ENCODE results near the gene LTB4R. TPM values are rescaled to one million over a fixed set of nuclear protein-coding genes. Genes with fewer than 3 reads are reported as not detected.

LTB4R gene
- total and polyA plus RNA-seq, 9 of the 15 experiments (the other 6 are each of a cell fraction or from before 2014, with no cell fraction given), result 0.38 to 10.5 (median 2.8) TPM

DNA sequence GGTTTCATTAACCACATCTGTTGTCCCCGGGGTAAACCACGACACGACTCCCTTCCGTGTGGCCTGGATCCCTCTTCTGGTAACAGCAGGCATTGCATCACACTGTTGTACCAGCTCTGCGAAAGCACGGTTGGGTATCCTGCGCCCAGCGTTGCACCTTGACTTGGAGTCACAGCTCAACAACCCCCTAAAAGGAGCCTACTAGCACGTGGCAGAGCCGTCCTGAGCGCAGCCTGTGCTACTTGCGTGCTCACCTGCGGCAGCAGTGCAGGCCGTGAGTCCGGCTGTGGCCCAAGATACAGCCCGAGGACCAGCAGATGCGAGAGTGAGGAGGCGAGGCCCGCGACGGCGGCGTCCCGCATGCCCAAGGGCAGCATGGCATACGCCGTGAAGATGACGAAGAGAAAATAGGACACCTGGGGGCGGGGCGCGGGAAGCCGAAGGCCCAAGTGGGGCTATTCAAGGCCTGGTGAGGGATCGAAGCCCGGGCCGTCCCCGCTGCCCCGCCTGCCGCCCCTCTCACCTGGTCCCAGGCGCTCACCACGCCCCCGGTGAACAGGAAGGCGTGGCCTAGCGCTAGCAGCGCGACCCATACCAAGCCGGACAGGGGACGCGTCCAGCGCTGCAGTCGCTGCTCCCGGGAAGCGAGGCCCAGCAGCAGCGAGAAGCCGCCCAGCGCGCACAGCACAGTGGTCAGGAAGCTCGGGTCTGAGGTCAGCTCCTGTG lies 21.1 kb downstream of the LTB4R start (continued):
- TF ChIP-seq, protein P1, sequence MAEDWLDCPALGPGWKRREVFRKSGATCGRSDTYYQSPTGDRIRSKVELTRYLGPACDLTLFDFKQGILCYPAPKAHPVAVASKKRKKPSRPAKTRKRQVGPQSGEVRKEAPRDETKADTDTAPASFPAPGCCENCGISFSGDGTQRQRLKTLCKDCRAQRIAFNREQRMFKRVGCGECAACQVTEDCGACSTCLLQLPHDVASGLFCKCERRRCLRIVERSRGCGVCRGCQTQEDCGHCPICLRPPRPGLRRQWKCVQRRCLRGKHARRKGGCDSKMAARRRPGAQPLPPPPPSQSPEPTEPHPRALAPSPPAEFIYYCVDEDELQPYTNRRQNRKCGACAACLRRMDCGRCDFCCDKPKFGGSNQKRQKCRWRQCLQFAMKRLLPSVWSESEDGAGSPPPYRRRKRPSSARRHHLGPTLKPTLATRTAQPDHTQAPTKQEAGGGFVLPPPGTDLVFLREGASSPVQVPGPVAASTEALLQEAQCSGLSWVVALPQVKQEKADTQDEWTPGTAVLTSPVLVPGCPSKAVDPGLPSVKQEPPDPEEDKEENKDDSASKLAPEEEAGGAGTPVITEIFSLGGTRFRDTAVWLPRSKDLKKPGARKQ (CRISPR knock-in tag; IDR thresholded peaks at IDR 0.05), result no peak
- TF ChIP-seq FUS (optimal IDR thresholded peaks at IDR 0.05; ENCODE audit: low read depth, low read length), result no peak
- no peak for TF ChIP-seq ZBED1 (IDR thresholded peaks at IDR 0.05)
- TF ChIP-seq, protein P2, sequence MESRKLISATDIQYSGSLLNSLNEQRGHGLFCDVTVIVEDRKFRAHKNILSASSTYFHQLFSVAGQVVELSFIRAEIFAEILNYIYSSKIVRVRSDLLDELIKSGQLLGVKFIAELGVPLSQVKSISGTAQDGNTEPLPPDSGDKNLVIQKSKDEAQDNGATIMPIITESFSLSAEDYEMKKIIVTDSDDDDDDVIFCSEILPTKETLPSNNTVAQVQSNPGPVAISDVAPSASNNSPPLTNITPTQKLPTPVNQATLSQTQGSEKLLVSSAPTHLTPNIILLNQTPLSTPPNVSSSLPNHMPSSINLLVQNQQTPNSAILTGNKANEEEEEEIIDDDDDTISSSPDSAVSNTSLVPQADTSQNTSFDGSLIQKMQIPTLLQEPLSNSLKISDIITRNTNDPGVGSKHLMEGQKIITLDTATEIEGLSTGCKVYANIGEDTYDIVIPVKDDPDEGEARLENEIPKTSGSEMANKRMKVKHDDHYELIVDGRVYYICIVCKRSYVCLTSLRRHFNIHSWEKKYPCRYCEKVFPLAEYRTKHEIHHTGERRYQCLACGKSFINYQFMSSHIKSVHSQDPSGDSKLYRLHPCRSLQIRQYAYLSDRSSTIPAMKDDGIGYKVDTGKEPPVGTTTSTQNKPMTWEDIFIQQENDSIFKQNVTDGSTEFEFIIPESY (CRISPR knock-in tag; IDR thresholded peaks at IDR 0.05), result 0 out of 2 replicates have a peak, but pooled peaks have one; percentile 16
- TF ChIP-seq HDAC1 (IDR thresholded peaks at IDR 0.05), result 0 out of 4 replicates have a peak, but pooled peaks of 1 of the 2 experiments have one; percentile 21
- no peak for TF ChIP-seq NR4A1 (CRISPR knock-in tag; IDR thresholded peaks at IDR 0.05)
- TF ChIP-seq NR4A1 (tag; IDR thresholded peaks at IDR 0.05), result no peak
- no peak for TF ChIP-seq PURB (CRISPR knock-in tag; IDR thresholded peaks at IDR 0.05; ENCODE audit: low read depth)
- TF ChIP-seq, protein P3, sequence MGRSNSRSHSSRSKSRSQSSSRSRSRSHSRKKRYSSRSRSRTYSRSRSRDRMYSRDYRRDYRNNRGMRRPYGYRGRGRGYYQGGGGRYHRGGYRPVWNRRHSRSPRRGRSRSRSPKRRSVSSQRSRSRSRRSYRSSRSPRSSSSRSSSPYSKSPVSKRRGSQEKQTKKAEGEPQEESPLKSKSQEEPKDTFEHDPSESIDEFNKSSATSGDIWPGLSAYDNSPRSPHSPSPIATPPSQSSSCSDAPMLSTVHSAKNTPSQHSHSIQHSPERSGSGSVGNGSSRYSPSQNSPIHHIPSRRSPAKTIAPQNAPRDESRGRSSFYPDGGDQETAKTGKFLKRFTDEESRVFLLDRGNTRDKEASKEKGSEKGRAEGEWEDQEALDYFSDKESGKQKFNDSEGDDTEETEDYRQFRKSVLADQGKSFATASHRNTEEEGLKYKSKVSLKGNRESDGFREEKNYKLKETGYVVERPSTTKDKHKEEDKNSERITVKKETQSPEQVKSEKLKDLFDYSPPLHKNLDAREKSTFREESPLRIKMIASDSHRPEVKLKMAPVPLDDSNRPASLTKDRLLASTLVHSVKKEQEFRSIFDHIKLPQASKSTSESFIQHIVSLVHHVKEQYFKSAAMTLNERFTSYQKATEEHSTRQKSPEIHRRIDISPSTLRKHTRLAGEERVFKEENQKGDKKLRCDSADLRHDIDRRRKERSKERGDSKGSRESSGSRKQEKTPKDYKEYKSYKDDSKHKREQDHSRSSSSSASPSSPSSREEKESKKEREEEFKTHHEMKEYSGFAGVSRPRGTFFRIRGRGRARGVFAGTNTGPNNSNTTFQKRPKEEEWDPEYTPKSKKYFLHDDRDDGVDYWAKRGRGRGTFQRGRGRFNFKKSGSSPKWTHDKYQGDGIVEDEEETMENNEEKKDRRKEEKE (IDR thresholded peaks at IDR 0.05; ENCODE audit: borderline replicate concordance in 1 of 2, control insufficient read depth in 1 of 2, low read depth in 2 of 2, low read length in 1 of 2), result no peak
- TF ChIP-seq, protein P4, sequence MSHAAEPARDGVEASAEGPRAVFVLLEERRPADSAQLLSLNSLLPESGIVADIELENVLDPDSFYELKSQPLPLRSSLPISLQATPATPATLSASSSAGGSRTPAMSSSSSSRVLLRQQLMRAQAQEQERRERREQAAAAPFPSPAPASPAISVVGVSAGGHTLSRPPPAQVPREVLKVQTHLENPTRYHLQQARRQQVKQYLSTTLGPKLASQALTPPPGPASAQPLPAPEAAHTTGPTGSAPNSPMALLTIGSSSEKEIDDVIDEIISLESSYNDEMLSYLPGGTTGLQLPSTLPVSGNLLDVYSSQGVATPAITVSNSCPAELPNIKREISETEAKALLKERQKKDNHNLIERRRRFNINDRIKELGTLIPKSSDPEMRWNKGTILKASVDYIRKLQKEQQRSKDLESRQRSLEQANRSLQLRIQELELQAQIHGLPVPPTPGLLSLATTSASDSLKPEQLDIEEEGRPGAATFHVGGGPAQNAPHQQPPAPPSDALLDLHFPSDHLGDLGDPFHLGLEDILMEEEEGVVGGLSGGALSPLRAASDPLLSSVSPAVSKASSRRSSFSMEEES (CRISPR knock-in tag; IDR thresholded peaks at IDR 0.05), result no peak
- no peak for TF ChIP-seq GABPB1 (CRISPR knock-in tag; IDR thresholded peaks at IDR 0.05)
- TF ChIP-seq PHF8 (IDR thresholded peaks at IDR 0.05; ENCODE audit: borderline replicate concordance, low read length), result peak; percentile 14; the same call in 1 of the 2 replicates
- no peak for TF ChIP-seq CCAR2 (IDR thresholded peaks at IDR 0.05; ENCODE audit: low read depth, low read length)
- TF ChIP-seq RBM34 (IDR thresholded peaks at IDR 0.05; ENCODE audit: borderline replicate concordance, insufficient read depth, low read length), result no peak
- TF ChIP-seq CBFA2T3 (IDR thresholded peaks at IDR 0.05), result no peak
- TF ChIP-seq ZNF41 (CRISPR knock-in tag; conservative IDR thresholded peaks at IDR 0.05), result no peak
- TF ChIP-seq RBFOX2 (IDR thresholded peaks at IDR 0.05; ENCODE audit: low read depth, low read length), result peak; percentile 71
- no peak for TF ChIP-seq DDX20 (tag; IDR thresholded peaks at IDR 0.05; ENCODE audit: low read depth)
- 0 out of 2 replicates have a peak, but pooled peaks have one; percentile 11 for TF ChIP-seq ZNF121 (CRISPR knock-in tag; conservative IDR thresholded peaks at IDR 0.05)

Measured in K562 (cell line).